Activated CD4-positive, alpha-beta T cell treated with anti-CD3 and anti-CD28 coated beads, Interleukin-2, amount 50 U/mL, for 4 hours (primary cell): Measurements from ENCODE around the gene MRGPRG.

Experiments used
- DNase-seq, 2 experiments: peaks; one replicate each; pipeline ENCODE4 v3.0.0-alpha.2; 2020

MRGPRG gene

DNA sequence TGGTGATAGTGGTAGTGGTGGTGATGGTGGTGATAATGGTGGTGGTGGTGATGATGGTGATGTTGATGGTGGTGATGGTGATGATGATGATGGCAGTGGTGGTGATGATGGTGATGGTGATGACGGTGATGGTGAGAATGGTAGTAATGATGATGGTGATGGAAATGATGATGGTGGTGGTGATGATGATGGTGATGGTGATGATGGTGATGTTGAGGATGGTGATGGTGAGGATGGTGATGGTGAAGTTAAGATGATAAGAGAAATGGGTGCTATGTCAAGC, 11.8 kb downstream of the MRGPRG start:
- no peak for DNase-seq

DNA sequence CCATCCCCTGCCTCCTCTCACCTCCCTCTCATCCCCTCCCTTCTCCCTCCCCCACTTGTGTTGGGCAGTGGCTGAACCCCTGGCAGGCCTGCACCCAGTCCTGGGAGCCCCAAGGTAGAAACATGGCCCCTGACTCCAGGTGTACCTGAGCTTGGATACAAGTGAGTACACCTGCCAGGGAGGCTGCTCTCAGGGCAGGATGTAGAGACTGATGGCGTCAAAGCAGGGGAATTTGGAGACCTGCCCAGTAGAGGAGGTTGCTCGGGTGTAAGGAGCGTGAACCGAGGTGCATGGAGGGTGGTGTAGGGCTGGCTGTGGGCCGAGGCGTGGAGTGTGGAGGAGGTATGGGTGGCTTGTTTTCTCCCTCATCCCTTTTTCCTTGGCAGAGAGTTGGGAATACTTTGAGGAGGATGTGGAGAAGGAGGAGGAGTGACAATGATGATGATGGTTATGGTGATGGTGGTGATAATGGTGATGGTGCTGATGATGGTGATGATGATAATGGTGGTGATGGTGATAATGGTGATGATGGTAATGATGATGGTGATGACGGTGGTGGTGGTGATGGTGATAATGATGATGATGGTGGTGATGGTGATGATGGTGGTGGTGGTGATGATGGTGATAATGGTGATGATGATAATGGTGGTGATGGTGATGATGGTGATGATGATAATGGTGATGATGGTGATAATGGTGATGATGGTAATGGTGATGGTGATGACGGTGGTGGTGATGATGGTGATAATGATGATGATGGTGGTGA, 12.3 kb downstream of the MRGPRG start:
- no peak for DNase-seq

DNA sequence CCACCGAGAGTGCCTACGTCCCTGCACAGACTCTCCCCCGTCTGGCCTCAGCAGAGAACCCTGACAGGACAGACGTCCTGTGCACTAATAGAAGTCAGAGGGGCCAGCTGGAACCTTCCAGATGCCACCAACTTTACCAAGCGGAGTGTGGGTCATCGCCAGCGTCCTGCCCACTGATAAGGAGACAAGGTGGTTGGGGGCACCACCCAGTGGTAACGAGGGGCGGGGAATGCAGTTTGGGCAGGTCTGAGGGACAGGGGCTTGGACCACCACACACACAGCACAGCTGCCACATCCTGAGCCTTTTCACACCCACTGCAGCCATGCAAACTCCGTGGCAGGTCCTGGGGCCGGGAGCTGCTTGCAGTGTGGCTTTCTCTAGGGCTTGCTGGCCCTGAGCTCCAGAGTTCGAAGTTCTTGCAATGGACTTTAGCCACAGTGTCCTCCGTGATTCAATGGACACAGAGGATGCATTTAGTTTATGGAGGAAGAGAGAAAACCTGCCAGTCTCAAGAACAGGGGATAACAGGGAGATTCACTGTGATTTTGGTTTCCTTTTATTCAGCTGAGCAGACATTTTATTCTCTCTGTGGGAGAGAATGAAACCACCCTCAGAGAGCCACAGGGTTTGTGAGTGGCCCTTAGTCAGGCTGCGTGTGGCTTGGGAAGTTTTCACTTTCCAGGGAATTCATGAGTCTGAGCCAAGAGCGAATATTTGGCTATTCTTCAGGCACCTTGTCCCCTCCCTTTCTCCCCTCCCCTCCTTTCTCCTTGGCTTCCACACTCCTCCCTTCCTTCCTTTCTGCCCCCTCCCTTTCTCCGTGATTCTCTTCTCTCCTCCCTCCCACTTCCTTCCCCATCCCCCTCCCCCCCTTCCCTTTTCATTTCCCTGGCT, 13.1 kb downstream of the MRGPRG start:
- DNase-seq: no peak

DNA sequence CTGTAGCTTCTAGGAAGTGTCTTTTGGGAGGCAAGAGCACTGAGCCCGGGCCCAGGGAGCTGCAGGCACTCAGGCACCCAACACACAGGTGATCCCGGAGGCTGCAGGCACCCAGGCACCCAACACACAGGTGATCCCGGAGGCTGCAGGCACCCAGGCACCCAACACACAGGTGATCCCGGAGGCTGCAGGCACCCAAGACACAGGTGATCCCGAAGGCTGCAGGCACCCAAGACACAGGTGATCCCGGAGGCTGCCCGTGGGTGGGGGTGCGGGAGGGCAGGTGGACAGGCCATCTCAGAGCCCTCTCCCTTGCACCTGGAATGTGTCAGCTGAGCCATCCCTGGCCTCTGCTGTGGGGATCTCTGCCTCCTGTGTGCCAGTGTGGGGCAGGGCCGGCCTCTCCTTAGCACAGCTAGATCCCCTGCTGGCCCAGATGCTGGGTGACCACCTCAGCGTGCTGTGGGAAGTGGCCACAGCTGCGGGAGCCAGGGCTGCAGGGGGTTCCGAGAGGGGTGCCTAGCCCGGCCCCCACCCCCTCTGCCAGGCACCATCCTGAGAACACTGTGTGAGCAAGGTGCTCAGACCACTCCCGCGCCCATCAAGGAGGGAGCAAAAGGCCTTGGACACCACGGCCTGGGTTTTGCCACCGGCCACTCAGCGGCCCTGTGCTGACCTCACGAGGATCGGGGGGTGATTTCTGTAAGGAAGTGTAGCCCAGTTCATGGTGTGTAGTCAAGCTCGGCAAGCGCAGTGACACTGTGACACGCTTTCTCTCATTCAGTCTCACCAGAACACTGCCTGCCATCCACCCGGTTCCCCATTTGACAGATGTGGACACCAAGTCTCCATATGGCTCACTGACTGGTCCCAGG, 14.2 kb downstream of the MRGPRG start:
- DNase-seq: no peak

DNA sequence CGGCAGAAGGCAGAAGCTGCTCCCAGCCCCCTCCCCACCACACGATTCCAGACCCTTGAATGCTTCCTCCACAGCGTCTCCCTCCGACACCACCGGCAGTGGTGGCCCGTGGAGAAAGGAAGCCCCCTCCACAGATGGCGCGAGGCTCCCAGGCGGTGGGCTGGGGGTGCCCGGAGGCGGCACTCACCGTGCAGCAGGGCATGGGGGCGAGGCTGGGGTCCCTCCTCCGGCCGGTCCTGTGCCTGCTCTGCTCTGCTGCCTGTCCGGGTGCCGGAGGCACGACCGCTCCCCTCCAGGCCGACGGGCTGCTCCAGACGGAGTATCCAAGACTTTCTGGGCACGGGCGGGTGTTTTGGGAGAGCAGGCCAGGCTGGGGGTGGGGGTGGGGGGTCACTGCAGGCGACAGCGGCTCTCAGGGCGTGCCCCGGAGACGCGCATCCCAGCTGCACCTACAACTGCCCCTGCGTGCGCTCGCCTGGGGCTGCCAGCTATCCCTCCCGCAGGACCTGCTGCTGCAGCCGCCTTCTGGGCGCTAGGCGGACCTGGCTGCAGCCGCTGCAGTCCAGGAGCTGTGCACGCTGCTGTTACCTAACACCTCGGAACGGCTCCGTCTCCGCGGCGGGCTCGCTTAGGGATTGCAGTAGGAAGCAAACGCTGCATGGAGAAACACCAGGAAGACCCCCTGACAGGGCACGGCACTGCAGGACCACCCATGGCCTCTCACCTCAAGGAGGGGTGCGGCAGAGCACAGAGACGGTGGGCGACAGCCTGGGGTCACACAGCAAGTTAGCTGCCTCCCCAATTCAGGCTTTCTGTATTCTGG, 15.2 kb downstream of the MRGPRG start:
- no peak for DNase-seq

DNA sequence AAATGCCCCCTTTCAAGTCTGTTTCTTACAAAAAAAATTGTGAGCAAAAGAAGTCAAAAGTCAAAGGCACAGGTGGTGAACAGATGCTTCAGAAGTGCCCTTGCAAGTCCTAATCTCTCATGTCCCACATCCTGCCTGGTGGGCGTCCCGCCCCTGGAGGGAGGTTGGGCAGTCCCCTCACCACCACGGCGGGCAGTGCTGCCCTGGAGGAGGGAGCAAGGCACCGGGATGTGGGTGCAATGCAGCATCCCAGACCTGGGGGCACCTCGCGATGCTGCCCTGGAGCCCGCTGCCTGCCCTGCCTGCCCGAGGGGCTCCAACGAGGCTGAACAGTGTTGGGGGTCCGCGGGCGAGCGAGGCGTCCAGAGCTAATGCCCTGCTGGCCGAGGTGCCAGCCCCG, 15.9 kb downstream of the MRGPRG start:
- no peak for DNase-seq

DNA sequence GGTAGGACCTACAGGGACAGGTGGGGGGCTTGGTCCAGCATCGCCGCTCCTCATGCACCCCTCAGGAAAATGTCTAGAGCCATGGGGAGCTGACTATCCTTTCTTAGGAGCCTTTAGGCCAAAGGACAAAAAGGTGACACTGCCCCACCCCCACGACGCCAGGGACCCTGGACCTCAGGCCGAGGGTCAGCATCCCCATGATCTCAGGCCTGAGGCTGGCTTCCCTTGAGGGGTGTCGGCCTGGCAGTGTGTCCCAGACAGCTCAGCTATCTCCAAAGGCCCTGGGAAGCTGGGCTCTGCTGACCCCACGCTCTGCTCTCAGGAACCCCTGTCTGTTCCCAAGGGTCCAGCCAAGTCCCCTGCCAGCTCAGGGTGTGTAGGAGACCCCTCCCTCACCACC, 16.3 kb downstream of the MRGPRG start:
- DNase-seq: no peak

DNA sequence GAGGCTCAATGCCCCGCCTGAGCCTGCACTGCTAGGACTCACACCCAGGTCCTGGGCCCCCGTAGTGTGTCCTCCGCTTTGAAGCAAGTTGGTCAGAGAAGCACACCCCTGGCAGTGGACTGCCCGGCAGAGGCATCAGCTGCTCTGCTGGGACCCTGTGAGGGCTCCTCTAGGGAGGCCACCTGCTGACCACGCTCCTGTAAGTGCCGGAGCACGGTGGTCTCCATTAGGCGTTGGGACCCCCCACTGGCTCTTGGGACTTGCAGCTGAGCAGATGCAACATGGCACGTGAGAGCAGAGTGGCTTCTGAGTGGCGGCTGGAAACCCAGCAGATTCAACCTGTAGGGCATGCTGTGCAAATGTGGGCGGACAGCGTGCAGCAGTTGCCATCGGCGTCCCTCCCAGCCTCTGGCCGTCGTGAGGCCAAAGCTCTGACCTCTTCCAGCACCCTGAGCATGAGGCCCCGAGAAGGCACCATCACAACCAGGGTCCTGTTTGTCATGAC, 16.9 kb downstream of the MRGPRG start:
- DNase-seq: no peak

DNA sequence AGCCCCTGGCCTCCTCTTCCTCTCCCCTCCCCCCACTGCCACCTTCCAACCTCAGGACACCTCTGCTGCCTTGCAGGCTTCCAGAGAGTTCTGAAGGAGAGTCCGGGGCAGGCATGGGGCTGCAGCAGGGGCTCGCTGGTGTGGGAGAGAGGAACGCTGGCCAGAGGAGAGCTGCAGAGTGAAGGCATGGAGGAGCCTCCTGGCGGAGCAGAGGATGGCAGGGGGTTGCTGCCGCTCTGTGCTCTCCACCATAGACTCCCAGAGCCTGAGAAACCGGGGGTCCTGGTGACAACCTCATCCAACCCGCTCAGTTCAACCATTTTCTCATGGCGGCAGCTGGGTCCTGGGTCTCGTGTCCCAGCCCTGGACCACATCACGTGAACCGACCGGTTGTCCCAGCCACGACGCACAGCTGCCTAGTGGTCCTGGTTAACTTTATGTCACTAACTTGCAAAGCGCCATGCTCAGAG, 17.5 kb downstream of the MRGPRG start:
- no peak for DNase-seq

DNA sequence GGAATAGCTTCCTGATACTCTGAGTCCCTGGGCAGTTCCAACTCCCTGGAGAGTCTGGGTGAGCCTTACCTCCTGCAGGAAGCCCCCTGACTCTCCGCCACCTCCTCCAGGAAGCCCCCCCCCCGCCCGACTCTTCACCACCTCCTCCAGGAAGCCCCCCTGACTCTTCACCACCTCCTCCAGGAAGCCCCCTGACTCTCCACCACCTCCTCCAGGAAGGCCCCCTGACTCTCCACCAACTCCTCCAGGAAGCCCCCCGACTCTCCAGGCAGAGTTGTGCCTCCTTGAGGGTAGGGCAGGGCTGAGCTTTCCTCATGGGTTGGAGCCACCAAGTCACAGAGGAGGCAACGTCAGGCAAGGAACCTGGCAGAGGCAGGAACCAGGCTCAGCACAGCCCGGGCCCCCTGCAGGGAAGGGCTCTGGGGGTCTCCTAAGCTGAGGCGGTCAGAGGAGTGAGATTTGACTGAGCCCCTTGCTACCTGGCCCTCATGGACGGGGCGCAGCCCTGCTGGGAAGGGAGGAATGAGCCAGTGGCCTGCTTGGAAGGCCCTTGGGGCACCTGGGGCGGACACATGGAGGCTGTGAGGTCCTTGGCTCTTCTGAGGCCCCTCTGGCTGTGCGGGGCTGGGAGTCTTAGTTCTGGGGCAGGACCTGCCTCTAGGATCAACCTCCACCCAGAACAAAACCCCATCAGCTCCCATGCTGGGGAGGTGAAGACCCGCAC, 18.1 kb downstream of the MRGPRG start:
- DNase-seq: no peak

DNA sequence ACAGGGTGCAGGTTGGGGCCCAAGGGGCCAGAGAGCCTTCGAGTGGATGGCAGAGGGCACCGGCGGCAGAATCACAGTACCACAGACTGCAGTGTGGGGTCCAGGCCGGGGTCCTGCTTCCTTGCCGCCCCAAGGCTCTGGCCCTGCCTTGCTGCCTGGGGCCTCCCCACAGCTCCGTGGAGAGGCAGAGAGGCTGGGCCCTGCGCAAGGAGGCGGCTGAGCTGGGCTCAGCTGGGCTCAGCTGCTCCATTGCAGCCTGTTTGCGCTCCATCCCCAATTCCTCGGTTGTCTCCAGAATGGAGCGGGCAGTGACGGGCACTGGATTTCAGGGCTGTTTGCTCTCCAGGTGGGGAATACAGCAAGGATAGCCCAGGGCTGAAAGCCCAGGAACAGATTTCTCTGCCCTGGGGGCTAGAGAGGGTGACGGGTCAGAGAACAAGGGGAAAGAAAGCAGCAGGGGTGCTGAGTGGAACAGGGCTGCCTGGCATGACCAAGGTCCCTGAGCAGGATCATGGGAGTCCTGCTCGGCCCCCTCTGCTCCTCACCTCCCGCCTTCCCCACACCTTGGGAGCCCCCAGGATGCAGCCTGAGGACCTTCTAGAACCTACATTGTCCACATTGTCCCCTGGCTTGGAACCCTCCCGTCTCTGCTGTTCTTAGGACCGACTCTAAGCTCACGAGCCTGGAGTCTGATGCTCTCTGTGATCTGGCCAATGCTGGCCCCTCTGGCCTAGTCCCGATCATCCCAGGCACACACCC, 18.9 kb downstream of the MRGPRG start:
- DNase-seq: no peak

DNA sequence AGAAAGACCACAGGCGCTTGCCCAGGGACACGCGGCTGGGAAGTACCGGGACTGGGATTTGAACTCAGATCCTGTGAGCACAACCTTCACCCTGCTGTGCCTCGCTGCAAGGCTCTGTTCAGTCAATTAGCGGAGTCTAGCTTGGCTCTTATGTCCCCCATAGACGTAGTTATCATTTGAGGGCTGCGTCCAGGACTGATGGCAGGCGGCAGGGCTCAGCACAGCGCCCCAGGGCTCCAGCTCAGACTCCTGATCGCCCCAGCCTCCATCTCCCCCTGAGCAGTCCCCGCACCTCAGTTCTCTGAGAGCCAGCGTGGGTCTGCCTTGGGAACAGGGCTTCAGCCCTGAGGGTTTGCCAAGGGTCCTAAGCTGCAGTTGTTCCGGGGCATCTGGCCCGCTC, 19.8 kb downstream of the MRGPRG start:
- DNase-seq: no peak

DNA sequence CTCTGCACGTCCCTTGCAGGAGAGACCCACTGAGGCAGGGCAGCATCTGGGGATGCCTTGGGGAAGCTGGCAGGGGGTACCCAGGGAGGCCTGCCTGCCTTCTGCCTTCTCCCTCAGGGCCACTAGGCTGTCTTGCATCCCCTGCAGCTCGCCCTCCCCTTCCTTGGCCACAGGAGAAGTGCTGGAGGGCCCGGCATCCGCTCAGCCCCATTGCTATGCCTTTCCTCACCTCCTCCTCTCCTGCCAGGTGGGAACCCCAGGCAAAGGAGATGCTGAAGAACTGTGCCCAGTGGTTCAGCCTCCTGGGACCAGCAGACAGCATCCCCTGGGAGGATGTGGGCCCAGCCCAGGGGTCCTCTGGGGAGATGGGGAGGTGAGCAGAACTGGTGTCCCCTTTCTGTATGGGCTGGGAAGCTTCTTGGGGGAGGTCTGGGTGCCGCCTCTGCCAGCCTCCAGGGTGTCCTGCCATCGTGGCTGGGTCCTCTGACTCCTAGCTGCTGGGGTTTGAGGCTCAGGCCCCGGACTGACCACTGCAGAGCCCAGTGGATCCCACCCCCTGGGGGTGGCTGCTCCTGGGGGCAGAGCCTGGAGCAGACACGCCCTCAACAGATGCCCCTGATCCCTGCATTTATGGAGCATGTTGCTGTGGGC, 20.6 kb downstream of the MRGPRG start:
- no peak for DNase-seq

DNA sequence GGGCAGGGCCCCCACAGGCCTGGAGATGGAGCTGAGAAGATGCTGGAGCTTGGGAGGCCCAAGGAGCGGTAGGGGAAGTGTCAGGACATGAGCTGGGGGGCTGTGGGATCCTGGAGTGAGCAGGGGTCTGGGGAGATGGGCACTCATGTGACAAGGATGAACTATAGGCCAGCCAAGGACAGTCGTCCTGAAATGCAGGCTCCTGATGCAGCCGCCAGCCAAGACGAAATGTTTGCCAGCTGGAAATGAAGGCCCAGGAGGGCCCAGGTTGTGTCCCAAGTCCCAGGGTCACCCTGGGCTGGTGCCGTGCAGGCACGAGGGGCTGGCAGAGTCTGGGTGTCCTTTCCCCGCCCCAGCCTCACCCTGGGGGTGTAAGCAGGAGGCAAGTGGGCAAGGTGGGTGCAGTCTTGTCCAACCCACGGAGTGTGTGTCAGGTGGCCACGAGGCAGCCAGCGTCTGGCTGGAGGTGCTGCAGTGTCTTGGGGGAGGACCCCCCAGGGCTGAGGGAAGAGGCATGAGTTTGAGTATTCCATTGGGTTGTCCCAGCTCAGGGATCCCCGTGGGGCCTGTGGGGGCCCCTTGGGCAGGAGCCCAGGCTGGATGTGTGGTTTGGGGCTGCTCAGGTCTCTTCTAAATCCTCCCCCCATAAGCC, 21.4 kb downstream of the MRGPRG start:
- DNase-seq: no peak

DNA sequence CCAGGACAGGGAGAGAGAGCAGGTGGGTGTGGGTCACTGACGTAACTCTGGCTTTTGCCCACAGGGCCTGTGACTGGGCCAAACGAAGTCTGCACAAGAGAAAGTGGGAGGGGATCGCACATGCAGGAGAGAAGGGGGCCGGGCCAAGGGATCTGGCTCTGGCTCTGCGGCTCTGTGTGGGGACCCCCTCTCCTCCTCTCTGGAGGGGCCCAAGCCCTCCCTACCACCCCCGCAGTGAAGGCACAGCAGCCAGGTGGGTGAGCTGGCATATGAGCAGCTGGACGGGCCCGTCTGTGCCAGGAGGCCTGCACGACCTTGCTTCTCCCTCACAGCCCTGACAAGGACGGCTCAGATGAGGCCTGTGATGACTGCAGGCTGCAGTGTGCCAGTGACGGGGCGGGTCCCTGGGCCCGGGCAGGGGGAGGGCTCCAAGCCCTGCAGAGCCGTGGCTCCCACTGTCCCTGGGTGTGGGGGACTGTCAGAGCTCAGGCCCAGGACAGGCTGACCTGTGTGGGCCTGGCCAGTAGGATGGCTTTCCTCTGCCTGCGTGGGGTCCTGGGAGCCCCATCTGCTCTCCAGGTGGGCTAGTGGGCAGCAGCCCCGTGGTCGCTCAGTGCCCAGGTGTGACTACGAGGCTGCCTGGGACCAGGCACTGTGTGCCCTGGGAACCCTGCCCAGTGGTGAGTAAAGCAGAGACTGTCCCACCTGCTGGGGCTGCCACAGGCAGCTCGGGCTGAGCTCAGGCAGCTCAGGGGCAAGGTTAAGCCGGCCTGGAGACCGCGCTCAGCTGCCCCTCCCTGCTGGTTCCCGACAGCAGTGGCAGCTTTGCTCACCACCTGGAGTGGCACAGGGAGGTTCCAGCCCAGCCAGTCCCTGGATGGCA, 22.2 kb downstream of the MRGPRG start:
- no peak for DNase-seq

DNA sequence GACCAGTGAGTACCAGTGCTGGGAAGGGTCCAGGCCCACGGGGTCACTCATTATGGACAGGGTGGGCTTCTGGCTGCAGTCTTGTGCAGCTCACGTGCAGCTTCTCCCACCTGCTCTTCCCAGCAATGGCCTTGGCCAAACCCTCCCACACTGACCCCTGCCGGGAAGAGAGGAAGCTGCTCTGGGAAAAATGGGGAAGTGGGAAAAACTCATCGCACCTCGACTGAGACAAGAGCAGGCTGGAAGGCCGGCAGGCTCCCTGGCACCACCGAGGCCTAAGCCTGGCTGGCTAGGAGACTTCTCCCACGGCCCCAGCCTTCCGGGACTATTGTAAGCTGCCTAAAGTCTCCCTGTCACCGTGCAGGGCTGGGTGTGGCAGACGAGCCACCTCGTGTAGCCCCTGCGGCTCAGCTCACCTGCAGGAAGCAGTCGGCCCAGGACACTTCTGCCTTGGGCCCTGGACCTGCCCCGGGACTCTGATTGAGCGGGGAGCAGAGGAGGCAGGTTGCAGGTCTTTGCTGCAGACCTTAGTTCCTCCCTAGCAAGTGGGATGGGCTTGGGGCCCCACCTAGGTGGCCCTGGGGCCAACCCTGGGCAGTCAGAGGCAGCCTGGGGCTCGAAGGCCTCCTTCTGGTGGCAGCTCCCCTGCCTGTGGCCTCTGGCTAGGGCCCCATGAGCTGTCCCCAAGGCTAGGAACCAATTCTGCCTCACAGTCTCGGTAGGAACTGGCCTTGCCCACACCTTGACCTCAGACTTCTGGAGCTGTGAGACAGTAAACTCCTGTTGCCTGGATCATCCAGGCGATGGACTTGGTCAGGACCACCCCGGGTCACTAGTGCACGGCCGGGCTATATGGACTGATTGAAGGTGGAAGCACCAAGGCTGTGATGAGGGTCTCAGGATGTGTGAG, 23.1 kb downstream of the MRGPRG start:
- no peak for DNase-seq

DNA sequence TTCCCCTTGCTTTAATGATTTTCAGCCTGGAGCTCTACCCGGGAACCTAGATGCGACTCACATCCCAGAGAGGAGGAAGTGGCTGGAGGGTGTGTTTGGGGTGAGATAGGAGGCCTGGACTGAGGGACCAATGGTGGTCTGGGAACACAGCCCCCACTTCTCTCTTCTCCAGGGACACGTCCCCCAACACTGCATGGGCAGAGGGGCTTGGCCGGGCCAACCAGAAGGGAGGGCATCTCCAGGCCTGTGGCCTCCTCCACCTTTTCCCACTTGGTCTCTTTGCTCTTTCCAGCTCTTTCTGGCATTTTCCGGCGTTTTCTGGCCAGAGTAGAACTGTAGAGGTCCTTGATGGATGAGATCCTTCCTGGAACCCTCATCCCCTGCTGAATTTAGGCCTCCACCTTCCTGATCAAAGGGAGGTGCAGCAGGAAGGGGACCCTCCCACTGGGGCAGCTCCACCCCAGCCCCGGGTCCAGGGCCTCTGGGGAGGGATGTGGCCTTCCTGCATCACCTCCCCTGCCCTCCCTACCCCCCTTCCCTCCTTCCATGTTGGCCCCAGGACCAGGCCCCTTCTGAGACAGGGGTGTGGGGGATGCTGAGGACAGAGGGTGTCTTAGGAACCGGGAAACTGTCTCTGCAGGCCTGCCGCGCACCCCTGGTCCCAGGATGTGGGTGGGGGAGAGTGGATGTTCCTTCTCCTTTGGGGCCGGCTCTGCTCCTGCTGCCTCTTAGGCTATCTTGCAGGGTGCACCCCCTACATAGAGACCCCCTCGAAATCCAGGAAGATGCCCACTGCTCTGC, 24.4 kb downstream of the MRGPRG start:
- no peak for DNase-seq
